Sigmoid colon (tissue), 4 donors: ENCODE data around the gene DOCK8.
"Not testable (repeated sequence)": the region's sequence is repeated elsewhere in the genome, so short reads cannot be mapped to it uniquely, and the experiment has no call there.

Experiments
- CTCF ChIP-seq, 4 experiments: fragments of 450-650 bp in 3 of 4; fragments of 200-600 bp in 1 of 4; IDR thresholded peaks; one replicate each; pipeline ENCODE4 v1.5.1; 2016 to 2019; ENCODE audit warnings: antibody characterized with exemption in 4 of 4, mild to moderate bottlenecking in 3 of 4, moderate library complexity in 2 of 4
- EP300 ChIP-seq, 4 donors: sonication (generic); formaldehyde crosslinking; IDR thresholded peaks; one replicate each; pipeline ENCODE4 v1.6.1; 2017; ENCODE audit warnings: antibody characterized with exemption in 4 of 4
- POLR2A ChIP-seq, 2 donors: fragments of 450-650 bp; IDR thresholded peaks; one replicate each; pipeline ENCODE4 v1.6.1; 2016; ENCODE audit warnings: antibody characterized with exemption in 2 of 2, mild to moderate bottlenecking in 2 of 2, moderate library complexity in 2 of 2
- POLR2AphosphoS5 ChIP-seq, 4 donors: sonication (generic); formaldehyde crosslinking; IDR thresholded peaks; one replicate each; pipeline ENCODE4 v1.6.1; 2017; ENCODE audit warnings: antibody characterized with exemption in 4 of 4

- not testable (repeated sequence) for TF ChIP-seq CTCF, EP300, POLR2A, POLR2AphosphoS5 (IDR thresholded peaks at IDR 0.05)
Measured at GRCh38 chr9:409655-410054, 195.0 kb downstream of the DOCK8 start.
